Mesenteric fat pad (tissue), 1 donor: Measurements from ENCODE around the gene LRRC15. TPM values are rescaled to one million over a fixed set of nuclear protein-coding genes. Genes with fewer than 3 reads are reported as not detected.

Source experiments
- DNase-seq: peaks from one replicate; pipeline ENCODE4 v3.0.0-alpha.2; 2020; ENCODE audit warnings: low spot score
- total RNA-seq: library from RNA; stranded (reverse); fragmentation: NEBNext Ultra II Directional; extraction: Animal tissue kit (Norgen Biotek cat#: 25700); gene quantifications from one replicate; pipeline ENCODE4 v1.2.1, GENCODE V29; 2021
- donor health status: DM: yes; HTN: yes; CAD: no.

LRRC15 gene
- total RNA-seq, 1 donor from 2014 or later: 0.35 TPM

GRCh38 chr3:194364652-194365434, 4.7 kb downstream of the LRRC15 start:
- DNase-seq: no peak

- no peak for DNase-seq
These were observed 5.3 kb downstream of the LRRC15 start for GRCh38 chr3:194364314-194364651.

- DNase-seq: no peak
These were observed 9.0 kb downstream of the LRRC15 start for GRCh38 chr3:194360568-194360967.

GRCh38 chr3:194357681-194358080, 11.9 kb downstream of the LRRC15 start:
- DNase-seq: no peak

GRCh38 chr3:194355379-194355778, 14.2 kb downstream of the LRRC15 start:
- no peak for DNase-seq

- DNase-seq: no peak
These were observed 15.2 kb downstream of the LRRC15 start for GRCh38 chr3:194354315-194354714.

- DNase-seq: no peak
These were observed 16.8 kb downstream of the LRRC15 start for GRCh38 chr3:194352667-194353246.

GRCh38 chr3:194351952-194352536, 17.5 kb downstream of the LRRC15 start:
- DNase-seq: no peak

GRCh38 chr3:194351080-194351672, 18.4 kb downstream of the LRRC15 start, which contains the start of gene CPN2:
TSS of gene CPN2 (minus strand) at chr3:194351328. CDS start at chr3:194342702, 8,626 bp downstream.
- no peak for DNase-seq

- no peak for DNase-seq
These were observed 18.8 kb downstream of the LRRC15 start for GRCh38 chr3:194350726-194351071.

- no peak for DNase-seq
These were observed 21.2 kb downstream of the LRRC15 start for GRCh38 chr3:194348354-194348753.

GRCh38 chr3:194346621-194347020, 22.9 kb downstream of the LRRC15 start:
- DNase-seq: no peak

GRCh38 chr3:194346035-194346434, 23.5 kb downstream of the LRRC15 start:
- no peak for DNase-seq

GRCh38 chr3:194344012-194344411, 25.5 kb downstream of the LRRC15 start:
- no peak for DNase-seq

- DNase-seq: no peak
These were observed 26.0 kb downstream of the LRRC15 start for GRCh38 chr3:194343561-194343893.

- no peak for DNase-seq
These were observed 26.5 kb downstream of the LRRC15 start for GRCh38 chr3:194342861-194343560.

GRCh38 chr3:194340757-194341400, 28.7 kb downstream of the LRRC15 start:
- no peak for DNase-seq

- no peak for DNase-seq
These were observed 29.7 kb downstream of the LRRC15 start for GRCh38 chr3:194339840-194340239.

GRCh38 chr3:194339356-194339755, 30.2 kb downstream of the LRRC15 start:
- no peak for DNase-seq

GRCh38 chr3:194337965-194338753, 31.4 kb downstream of the LRRC15 start:
- DNase-seq: no peak
